ENCODE measurements around the gene PPIE. TPM values are rescaled to one million over a fixed set of nuclear protein-coding genes. Genes with fewer than 3 reads are reported as not detected.

Gene PPIE
- total and polyA plus RNA-seq, 2 of the 8 experiments (the other 6 are each of a cell fraction or from before 2014, with no cell fraction given) = 38.9 to 56.1 TPM

DNA sequence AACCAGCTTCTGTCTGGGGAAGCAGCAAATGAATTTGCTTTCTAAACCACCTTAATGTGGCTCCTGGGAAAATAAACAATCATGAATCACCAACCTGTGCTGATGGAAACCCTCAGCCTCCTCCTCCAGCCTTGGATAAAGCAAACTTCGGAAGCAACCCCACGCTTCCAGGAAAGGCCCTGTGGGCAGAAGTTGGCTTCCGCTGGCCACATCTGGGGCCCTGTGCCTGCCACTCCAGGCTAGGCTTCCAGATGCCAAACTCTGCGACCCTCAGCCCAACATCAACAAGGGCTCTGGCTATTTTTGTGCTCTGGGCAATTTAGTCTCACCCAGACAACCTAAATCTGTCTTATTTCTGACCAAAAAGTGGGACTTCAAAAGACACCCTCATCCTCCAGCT is 38.6 kb downstream of the PPIE start:
- no peak overlapping the region for H4K5ac ChIP-seq (ENCODE audit: insufficient read length, low read depth, low read length)

More for the DNA sequence above, 38.6 kb downstream of the PPIE start:
- Histone ChIP-seq H3K79me1 (ENCODE audit: low read depth, low read length) (no peaks in the 10 kb centered on the region), H3K9me3 (ENCODE audit: insufficient read depth in 2 of 2, low read depth in 1 of 2, low read length in 1 of 2) (no peaks in the 10 kb centered on the region), H3K27me3 (replicated peaks in 1 of 4; ENCODE audit: control insufficient read depth in 3 of 4, extremely low read depth in 1 of 4, insufficient read depth in 3 of 4, low read length in 3 of 4) (peaks cover 0 to 9% (median 2%) of the 10 kb centered on the region in 4 experiments; a peak in 4 of 7 replicates), H3K56ac (replicated peaks; ENCODE audit: insufficient read length, low read depth, low read length) (no peak overlapping the region), H3K27ac (ENCODE audit: low read depth, low read length) (no peak overlapping the region), H2BK12ac (ENCODE audit: low read depth, low read length) (no peak overlapping the region), H3K4me1 (replicated peaks in 1 of 4; ENCODE audit: control insufficient read depth in 3 of 4, insufficient read depth in 4 of 4, low read length in 3 of 4) (no peaks in the 10 kb centered on the region), H3K4ac (replicated peaks; ENCODE audit: insufficient read length, low read depth, low read length) (no peak overlapping the region), H2BK15ac (ENCODE audit: low read length) (no peak overlapping the region), H2BK20ac (ENCODE audit: low read length) (no peak overlapping the region), H3K18ac (ENCODE audit: extremely low read depth, low read length) (no peak overlapping the region), H4K8ac (ENCODE audit: extremely low read depth, insufficient read depth, low read length) (no peak overlapping the region), H3K79me2 (ENCODE audit: control insufficient read depth in 1 of 2, insufficient read depth in 2 of 2, low read length in 2 of 2) (no peaks in the 10 kb centered on the region), H3K4me3 (ENCODE audit: extremely low read depth in 1 of 4, insufficient read depth in 2 of 4, low read depth in 3 of 4, low read length in 4 of 4) (no peak overlapping the region), H3K23ac (ENCODE audit: insufficient read length) (no peak overlapping the region), H2BK5ac (ENCODE audit: low read depth, low read length) (no peak overlapping the region), H2AK5ac (ENCODE audit: low read depth, low read length) (no peak overlapping the region), H3K14ac (ENCODE audit: insufficient read length) (no peak overlapping the region), H3K9ac (replicated peaks in 1 of 4; ENCODE audit: extremely low read depth in 1 of 4, low read depth in 3 of 4, low read length in 3 of 4) (no peak overlapping the region), H2AFZ (ENCODE audit: low read length) (no peak overlapping the region), H3K23me2 (ENCODE audit: low read depth, low read length) (no peaks in the 10 kb centered on the region), H3K36me3 (ENCODE audit: control insufficient read depth in 2 of 4, insufficient read depth in 4 of 4, low read length in 3 of 4) (no peaks in the 10 kb centered on the region), H2BK120ac (replicated peaks; ENCODE audit: low read depth, low read length) (no peak overlapping the region), H4K91ac (replicated peaks; ENCODE audit: insufficient read length, low read length) (no peak overlapping the region), H4K20me1 (replicated peaks in 1 of 2; ENCODE audit: control insufficient read depth in 1 of 2, insufficient read depth in 2 of 2, low read length in 2 of 2) (no peaks in the 10 kb centered on the region), H3K4me2 (ENCODE audit: insufficient read depth in 1 of 2, low read depth in 2 of 2, low read length in 2 of 2) (no peak overlapping the region)
- WGBS, 2 experiments (ENCODE audit: extremely low coverage in 1 of 2, insufficient coverage in 1 of 2, insufficient read length in 1 of 2, insufficient replicate concordance in 2 of 2, low coverage in 1 of 2, low lambda C conversion rate in 2 of 2, missing lambda C conversion rate in 1 of 2) = 74% methylated on average over 4 of the region's 4 CpGs; no CpG with 5 or more reads in 1 of the 2 experiments
- ChIA-PET POLR2A (ENCODE audit: partially characterized antibody) (no interaction called here), CTCF (ENCODE audit: partially characterized antibody) (interaction anchor here (1.0 kb wide), 1 partner anchor 40 kb away, joined by 3 read pairs; no protein-coding TSS in a partner anchor)
- TF ChIP-seq SUZ12 (IDR thresholded peaks at IDR 0.05; ENCODE audit: low read length) = no peak
- no peak for TF ChIP-seq RBBP5 (IDR thresholded peaks at IDR 0.05; ENCODE audit: borderline replicate concordance, low read depth, low read length)
- TF ChIP-seq EGR1 (IDR thresholded peaks at IDR 0.05; ENCODE audit: borderline replicate concordance, low read depth, low read length) = no peak
- TF ChIP-seq POLR2AphosphoS5 (IDR thresholded peaks at IDR 0.05; ENCODE audit: low read depth, low read length) = no peak
- no peak for TF ChIP-seq SAP30 (IDR thresholded peaks at IDR 0.05; ENCODE audit: insufficient read depth, insufficient replicate concordance, low read length)
- TF ChIP-seq ASH2L (IDR thresholded peaks at IDR 0.05; ENCODE audit: low read length) = no peak
- TF ChIP-seq BCL11A (IDR thresholded peaks at IDR 0.05; ENCODE audit: low read depth in 2 of 2, low read length in 2 of 2) = no peak
- TF ChIP-seq, protein P1, sequence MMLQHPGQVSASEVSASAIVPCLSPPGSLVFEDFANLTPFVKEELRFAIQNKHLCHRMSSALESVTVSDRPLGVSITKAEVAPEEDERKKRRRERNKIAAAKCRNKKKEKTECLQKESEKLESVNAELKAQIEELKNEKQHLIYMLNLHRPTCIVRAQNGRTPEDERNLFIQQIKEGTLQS (IDR thresholded peaks at IDR 0.05; ENCODE audit: insufficient read depth, low read depth, low read length) = no peak
- TF ChIP-seq SP4 (IDR thresholded peaks at IDR 0.05; ENCODE audit: low read length) = no peak
- TF ChIP-seq KDM5A (IDR thresholded peaks at IDR 0.05; ENCODE audit: low read length) = no peak
- TF ChIP-seq ZNF274 (IDR thresholded peaks at IDR 0.05; ENCODE audit: borderline replicate concordance, extremely low read depth, low read length) = no peak
- no peak for TF ChIP-seq BRCA1 (IDR thresholded peaks at IDR 0.05; ENCODE audit: low read depth, low read length)
- TF ChIP-seq TBP (IDR thresholded peaks at IDR 0.05; ENCODE audit: low read depth, low read length) = no peak
- no peak for TF ChIP-seq CEBPB (IDR thresholded peaks at IDR 0.05; ENCODE audit: low read depth, low read length)
- FAIRE-seq = no peak
- DNase-seq (ENCODE audit: low read depth in 1 of 2, low spot score in 2 of 2) = no peak
